Renal cortical epithelial cell (primary cell): ENCODE measurements around the gene FAM163A. TPM values are rescaled to one million over a fixed set of nuclear protein-coding genes. Genes with fewer than 3 reads are reported as not detected.
"Not testable (repeated sequence)": the region's sequence is repeated elsewhere in the genome, so short reads cannot be mapped to it uniquely, and the experiment has no call there.

Experiments used
- DNase-seq: peaks from one replicate; pipeline ENCODE4 v3.0.0-alpha.2; 2011; ENCODE audit warnings: low read depth
- total RNA-seq: library from RNA; depleted of rRNA; stranded (reverse); fragments of >200 nt; gene quantifications from 2 replicates; pipeline ENCODE4 v1.2.3, GENCODE V29; 2014

The FAM163A gene
- not detected in 2 replicates for total RNA-seq

- DNase-seq = no peak
Observed at GRCh38 chr1:179742717-179743678, at the start of gene FAM163A. Gene FAM163A, plus strand, starts transcription at chr1:179743291. Its CDS starts 69,807 bp downstream, at chr1:179813098.

GRCh38 chr1:179694530-179694929 lies 48.6 kb upstream of the FAM163A start:
- DNase-seq = not testable (repeated sequence)

DNA sequence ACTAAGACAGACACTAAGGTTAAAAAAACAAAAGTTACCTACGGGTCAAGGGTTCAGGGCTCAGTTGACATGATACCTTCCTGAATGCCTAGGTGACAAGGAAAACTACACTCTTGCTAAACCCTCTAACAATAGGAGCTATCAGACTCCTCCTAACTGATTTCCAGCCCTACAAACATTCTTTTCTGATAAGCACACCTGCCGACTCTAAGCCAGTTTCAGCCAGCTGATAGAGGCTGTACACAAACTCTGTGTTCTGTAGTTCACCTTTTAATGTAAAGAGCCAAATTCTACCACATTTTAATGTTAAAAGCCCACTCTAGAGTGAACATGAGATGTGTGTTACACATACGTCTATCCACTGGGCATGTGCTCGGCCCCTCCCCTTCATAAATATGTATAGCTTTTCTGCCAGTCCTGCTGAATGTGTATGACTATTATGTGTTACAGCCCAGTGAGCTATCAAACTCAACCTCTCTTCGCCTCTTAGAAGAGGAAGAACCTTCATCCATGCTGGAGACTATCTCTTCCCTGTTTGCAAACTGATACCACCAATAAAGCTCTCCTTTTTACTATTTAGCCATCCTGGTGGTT lies 40.0 kb upstream of the FAM163A start:
- no peak for DNase-seq

DNA sequence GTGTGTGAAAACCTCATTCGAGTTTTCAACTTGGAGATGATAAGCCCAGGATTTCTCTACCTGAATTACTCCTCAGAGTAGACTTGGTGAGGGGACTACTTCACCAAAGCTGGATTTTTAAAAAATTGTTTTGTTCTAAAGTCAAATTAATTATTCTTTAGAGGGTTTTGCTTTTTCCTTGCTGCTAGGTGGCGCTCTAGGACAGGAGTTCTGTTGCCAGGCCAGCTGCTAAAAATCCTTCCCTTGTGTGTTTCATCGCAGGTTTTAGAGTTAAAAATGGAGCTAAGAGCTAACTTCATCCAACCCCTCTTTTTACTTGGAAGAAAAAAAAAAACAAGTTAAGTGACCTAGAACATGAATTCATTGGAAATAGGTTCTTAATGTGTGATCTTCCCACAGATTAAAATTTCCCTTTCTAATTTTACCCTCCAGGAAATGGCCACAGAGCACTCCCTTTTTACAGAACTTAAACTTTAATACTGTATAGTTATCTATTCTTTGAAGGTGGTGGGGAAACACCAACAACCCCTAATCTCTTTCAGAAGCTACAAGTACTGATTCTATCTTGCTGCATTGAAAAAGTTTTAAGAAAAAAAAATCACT lies 36.7 kb upstream of the FAM163A start:
- peak; percentile 40 for DNase-seq

- no peak for DNase-seq
Observed at GRCh38 chr1:179707406-179707805, 35.7 kb upstream of the FAM163A start.

DNA sequence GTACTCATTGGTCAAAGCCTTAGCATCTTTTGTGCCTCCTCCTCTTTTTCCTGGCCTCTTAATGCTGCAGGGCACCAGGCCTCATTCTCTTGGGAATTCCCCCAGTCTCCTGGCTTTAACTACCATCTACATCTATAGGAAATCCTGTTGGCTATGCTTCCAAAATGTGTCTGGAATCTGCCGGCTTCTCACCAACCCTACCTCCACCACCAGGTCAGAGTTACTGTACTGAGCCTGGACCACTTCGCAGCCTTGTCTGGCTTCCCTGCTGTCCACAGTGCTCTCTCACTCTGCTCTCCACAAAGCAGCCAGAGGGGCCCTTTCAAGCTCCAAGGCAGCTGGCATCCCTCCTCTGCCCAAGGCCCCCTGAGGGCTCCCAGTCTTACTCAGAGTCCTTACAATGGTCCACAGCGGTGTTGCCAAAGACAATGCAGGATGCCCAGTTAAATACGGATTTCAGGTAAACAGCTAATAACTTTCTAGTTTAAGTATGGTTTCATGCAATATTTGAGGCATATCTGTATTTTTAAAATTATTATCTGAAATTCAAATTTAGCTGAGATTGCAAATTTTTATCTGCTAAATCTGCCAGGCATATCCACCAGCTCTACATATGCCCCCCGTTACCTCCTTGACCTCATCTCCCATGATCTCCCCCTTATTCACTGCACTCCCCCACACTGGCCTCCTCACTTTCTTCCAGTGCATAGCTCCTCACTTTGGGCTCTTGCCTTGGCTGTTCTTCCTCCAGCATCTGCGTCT lies 34.5 kb upstream of the FAM163A start:
- DNase-seq = no peak

GRCh38 chr1:179709841-179710329 lies 33.2 kb upstream of the FAM163A start:
- no peak for DNase-seq

DNA sequence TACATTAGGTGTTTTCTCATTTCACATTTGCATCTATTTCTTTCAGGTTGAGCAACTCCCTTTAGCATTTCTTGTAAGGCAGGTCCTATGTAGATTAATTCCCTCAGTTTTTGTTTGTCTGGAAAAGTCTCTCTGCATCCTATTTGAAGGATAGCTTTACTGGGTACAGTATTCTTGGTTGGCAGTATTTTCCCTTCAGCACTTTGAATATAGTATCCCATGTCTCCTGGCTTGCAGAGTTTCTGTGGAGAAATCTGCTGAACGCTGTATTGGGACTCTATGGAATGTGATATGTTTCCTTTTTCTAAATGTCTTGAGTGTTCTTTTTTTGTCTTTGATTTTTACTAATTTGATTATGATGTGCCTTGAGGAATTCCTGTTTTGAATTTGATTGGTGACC lies 28.9 kb upstream of the FAM163A start:
- DNase-seq = no peak

DNA sequence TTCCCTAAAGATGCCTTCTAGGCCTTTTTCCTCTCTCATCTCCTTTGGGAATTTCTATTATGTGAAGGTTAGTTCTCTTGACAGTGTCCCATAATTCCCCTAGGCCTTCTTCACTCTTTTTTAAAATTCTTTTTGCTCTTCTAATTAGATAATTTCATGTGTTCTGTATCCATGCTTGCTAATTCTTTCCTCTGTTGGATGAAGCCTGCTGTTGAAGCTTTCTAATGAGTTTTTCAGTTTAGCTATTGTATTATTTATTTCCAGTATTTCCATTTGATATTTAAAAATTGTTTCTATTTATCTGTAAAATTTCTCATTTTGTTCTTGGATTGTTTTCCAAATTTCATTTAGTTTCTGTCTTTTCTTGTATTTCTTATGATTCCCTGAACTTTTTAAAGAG lies 28.5 kb upstream of the FAM163A start:
- no peak for DNase-seq

DNA sequence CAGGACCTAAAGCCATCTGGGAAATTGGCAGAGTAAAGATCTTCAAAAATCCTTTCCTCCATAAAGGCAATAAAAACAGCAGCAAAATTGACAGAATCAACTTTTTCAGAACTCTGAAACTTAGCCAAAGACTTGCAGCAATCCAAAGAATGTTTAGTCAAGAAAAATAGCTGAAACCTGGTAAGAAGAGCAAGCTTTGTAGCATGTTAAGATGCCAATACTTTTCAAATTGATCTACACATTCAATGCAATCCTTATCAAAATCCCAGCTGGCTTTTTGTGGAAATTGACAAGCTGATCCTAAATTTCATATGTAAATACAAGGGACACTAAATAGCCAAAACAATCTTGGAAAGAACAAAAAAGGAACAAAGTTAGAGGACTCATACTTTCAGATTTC lies 23.8 kb upstream of the FAM163A start:
- DNase-seq = no peak

- no peak for DNase-seq
Observed at GRCh38 chr1:179728271-179728670, 14.8 kb upstream of the FAM163A start.

DNA sequence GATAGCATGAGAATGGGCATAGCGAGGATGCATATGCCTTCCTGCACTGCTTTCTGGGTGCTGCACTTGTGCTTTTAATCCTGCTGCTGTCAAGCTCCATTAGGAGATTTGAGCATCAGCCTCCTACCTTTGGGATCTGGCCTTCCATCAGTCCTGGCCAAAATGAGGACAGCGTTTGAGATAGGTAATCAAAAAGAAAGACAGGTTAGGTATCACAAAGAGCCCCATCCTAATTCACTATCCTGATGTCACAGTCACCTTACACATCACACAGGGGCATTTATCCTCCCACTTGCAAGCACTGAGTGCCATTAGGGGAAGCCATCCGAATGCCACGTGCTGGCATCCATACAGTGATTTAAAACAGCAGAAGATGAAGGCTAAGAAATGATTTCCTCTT lies 13.2 kb upstream of the FAM163A start:
- no peak for DNase-seq

DNA sequence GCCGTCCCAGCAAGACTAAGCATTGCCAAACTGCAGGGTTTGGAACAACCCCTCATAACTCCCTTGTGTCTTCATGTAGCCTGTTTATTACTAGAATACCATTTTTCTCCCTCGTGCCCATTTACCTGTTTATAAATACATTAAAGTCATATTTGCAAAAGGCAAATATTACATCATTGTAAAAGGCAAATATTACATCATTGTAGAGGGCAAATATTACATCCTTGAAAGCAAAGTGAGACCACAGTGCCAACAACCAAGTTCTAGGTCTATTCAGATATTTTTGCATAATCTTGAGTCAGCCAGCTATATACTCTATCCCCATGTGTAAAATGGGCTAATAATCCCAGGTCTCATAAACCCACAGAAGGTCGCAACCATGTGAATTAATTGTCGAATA lies 11.4 kb upstream of the FAM163A start:
- no peak for DNase-seq

DNA sequence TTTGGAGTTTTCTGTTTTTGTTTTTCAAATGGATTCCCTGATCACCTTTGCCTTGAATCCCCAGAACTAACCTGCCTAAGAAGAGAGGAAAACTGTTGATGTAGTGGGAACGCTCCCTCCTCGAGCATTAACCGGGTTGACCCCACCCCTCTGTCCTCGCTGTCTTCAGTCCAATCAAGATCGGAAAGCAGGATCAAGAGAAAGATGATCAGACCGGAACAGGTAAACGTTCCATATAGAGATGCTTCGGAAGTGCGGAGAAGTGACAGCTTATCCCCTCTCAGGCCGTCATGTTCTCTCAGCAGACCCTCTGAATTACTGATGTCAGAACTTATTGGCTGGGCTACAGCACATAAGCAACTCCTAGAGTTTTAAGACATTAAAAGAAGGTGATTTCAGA lies 800 bp upstream of the FAM163A start:
- DNase-seq = no peak

DNA sequence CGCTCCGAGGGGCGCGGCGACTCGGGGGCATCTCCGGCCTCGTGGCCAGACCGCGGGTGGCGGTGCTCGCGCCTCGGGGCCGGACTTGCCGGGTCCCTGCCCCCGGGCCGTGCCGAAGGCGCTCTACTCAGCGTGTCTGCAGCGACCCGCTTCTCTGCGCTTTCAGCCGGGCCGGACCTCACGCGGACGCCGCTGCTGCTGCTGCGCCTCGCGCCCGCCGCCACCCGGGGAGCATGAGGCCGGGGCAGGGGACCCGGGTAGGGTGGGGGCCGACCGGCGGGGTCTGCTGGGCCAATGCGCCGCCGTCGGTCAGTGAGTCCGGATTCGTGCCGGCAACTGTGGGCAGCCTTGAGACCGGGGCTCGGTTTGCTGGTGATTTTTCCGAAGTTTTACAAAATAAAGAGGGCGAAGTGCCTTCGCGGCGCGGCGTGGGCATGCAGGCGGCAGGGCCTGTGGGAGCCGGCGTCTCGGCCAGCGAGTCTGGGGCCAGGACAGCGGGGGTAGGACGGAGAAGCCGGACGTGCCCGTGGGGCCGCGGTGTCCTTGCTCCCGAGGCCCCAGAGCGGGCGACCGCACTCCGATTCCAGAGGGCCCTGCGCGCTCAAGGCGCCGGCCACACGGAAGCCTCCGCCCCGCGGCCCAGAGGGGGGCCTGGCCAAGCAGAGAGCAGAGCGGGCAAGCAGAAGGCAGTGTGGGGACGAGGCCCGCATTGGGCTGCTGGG lies 749 bp downstream of the FAM163A start:
- DNase-seq = no peak

- no peak for DNase-seq
Observed at GRCh38 chr1:179744401-179745130, 1.5 kb downstream of the FAM163A start.

- DNase-seq = no peak
Observed at GRCh38 chr1:179745131-179745611, 2.1 kb downstream of the FAM163A start.

GRCh38 chr1:179745743-179746142 lies 2.7 kb downstream of the FAM163A start:
- DNase-seq = no peak

- DNase-seq = no peak
Observed at GRCh38 chr1:179747611-179748010, 4.5 kb downstream of the FAM163A start.

DNA sequence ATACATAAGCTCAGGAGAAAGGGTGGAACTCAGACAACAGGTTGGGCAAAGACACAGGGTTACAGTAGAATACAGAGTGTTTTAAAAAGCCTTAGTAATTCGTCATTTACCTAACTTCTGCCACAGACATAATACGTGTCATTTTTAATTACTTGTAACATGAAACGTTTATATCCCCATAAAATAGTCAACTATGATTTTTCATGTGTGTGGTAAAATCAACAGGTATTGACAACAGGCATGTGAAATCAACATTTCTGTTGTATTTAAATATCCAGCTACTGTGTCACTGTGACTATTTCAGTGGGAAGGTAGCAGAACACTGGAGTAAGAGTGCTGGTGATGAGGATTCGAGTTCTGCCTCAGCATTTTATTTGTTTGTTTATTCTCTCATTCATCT lies 5.7 kb downstream of the FAM163A start:
- DNase-seq = no peak
